Measurements from ENCODE around the gene METRN.
"Not testable (repeated sequence)": the region's sequence is repeated elsewhere in the genome, so short reads cannot be mapped to it uniquely, and the experiment has no call there.

METRN gene

DNA sequence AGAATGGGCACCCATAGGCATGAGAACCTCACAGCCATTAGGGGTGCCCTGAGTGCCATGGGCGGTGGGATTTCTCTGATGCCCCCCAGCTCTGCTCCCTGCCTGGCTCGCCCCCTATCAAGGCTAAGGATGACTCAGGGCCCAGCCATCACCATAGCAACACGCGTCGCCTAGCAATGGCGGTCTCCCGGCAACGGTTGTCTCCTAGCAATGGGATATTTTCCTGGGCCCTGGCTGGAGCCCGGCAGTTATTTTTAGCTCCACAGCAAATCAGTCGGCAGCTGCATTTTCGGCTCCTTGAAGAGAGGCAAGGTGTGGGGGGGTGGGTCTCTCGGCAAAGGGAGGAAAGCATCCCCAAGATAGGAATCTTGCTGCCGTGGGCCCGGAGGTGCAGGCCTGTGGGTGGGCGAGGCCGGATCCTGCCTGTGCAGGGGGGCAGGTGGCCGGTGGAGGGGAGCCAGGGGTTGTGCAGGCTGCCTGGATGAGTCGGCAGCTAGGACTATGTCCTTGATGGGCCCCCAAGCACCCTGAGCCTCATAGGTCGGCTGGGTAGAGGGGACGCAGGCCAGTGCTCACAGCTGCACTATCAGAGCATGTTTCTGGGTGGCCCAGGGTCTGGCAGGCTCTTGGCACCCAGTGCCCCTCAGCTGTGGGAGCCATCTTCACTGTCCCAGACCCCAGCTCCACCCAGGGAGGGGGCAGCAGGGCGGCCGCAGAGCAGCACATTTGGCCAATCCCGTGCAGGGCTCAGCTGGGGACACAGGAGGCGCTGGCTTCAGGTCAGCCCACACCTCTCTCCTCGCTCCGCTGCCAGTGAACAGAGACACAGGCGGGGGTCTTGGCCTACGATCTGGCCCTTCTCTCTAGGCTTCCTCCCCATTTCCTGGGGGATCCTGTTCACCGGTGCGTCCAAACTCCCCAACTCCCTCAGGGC, 5.1 kb upstream of the METRN start:
- DNase-seq (ENCODE audit: low read depth), result no peak

DNA sequence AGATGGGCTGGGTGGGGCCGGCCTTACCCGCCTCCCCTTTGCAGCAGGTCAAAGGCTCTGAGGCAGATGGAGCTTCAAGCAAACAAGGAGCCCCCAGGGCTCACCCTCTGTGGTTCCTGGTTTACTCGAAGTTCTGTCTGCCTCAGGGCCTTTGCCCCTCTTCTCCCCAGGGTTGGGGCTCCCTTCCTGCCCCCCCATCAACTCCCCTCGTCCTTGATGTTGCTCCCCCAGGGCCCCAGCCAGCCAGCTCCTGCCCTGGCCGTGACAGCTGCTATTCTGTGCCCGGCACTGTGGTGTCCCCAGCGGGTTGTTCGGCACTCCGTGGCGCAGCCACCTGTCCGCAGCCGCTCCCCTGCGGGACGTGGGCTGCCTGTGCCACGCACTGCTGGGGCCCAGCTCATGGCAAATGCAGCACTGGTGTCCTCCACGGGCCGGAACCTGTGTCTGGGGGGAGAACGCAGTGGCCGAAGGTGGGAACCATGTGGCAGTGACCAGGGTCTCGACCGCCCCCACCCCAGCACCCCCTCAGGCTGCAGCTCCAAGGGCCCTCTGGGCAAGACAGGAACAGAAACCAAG, 4.3 kb upstream of the METRN start:
- DNase-seq (ENCODE audit: low read depth), result no peak

DNA sequence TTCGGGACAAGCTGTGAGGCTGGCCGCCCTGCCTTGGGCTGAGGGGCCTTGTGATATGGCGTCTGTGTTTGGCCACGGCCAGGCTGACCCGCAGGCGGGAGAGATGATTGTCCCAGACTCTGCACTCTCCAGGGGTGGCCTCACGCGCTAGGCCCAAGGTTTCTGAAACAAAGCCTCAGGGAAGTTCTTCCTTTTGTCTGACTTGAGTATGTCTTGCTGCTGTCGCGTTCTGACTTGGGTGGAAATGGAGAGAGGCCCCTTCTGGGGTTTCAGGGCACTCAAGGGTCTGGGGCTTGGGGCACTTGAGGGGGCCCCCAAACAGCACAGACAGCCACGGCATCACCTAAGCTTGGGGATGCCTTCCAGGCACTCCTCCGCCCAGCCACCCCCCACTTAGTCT, 3.8 kb upstream of the METRN start:
- DNase-seq (ENCODE audit: low read depth), result no peak

- peak; percentile 69 for DNase-seq (ENCODE audit: low read depth)
These were observed 3.2 kb upstream of the METRN start for GRCh38 chr16:711548-712320.

DNA sequence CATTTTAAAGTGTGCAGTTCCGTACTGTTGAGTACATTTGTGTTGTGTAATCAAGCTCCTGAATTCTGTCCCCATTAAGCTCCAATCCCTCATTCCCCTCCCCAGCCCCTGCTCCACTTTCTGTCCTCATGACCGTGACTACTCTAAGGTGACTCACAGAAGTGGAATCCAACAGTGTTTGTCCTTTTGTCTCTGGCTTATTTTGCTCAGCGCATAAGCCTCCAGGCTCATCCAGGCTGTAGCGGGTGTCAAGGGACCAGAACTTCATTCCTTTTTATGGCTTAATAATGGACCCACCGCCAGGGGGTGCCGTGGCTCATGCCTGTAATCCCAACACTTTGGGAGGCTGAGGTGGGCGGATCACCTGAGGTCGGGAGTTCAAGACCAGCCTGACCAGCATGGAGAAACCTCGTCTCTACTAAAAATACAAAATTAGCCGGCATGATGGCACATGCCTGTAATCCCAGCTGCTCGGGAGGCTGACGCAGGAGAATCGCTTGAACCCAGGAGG, 2.1 kb upstream of the METRN start:
- not testable (repeated sequence) for DNase-seq (ENCODE audit: low read depth)

- DNase-seq (ENCODE audit: low read depth), result no peak
These were observed 839 bp upstream of the METRN start for GRCh38 chr16:714079-714478.

GRCh38 chr16:715477-716199, 720 bp downstream of the METRN start:
- no peak for DNase-seq (ENCODE audit: low read depth)

- DNase-seq (ENCODE audit: low read depth), result no peak
These were observed 1.3 kb downstream of the METRN start for GRCh38 chr16:716200-716568.

DNA sequence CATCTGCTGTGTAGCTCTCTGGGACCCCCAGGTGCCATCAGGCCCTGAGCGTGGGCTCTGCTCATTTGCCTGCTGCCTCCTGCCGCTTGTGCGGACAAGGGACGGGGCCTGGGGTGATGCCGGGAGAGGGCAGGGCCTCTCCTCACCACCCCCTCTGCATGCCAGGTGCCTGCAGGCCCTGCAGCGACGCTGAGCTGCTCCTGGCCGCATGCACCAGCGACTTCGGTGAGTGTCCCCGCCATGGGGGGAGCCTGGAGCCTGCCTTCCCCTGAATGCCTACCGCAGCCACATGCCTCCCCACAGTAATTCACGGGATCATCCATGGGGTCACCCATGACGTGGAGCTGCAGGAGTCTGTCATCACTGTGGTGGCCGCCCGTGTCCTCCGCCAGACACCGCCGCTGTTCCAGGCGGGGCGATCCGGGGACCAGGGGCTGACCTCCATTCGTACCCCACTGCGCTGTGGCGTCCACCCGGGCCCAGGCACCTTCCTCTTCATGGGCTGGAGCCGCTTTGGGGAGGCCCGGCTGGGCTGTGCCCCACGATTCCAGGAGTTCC, 1.9 kb downstream of the METRN start:
- DNase-seq (ENCODE audit: low read depth), result no peak

GRCh38 chr16:717450-718245, 2.7 kb downstream of the METRN start:
- DNase-seq (ENCODE audit: low read depth), result no peak

GRCh38 chr16:718389-718788, 3.5 kb downstream of the METRN start:
- DNase-seq (ENCODE audit: low read depth), result no peak

GRCh38 chr16:718922-719321, 4.0 kb downstream of the METRN start:
- DNase-seq (ENCODE audit: low read depth), result no peak

DNA sequence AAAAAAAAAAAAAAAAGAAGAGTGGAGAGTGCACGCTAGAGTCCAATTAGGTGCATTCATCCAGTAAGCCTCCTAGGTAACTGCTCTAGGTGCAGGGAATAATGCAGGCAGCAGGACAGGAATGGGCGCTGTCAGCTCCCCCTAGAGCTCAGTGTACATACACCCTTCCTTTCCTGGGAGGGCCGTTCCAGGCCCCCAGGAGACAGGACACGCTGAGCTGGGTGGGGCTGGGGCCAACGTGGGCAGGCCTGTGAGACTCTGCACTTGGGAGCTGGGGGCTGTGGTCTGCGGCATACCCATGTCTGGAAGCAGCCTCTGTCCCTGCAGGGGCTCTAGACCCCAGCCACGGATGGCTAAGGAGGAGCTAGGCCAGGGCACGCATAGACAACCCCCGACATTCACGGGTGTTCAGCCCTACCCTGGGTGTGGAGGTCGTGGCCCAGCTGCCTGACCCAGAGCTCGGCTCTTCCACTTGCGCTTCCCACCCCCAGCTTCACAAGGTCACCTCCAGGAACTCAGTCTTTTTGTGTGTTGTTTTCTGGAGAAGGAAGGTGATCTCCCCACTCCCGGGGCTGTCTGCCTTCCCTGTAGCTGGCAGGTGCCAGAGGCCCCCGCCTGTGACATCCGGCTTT, 5.0 kb downstream of the METRN start:
- DNase-seq (ENCODE audit: low read depth), result no peak

DNA sequence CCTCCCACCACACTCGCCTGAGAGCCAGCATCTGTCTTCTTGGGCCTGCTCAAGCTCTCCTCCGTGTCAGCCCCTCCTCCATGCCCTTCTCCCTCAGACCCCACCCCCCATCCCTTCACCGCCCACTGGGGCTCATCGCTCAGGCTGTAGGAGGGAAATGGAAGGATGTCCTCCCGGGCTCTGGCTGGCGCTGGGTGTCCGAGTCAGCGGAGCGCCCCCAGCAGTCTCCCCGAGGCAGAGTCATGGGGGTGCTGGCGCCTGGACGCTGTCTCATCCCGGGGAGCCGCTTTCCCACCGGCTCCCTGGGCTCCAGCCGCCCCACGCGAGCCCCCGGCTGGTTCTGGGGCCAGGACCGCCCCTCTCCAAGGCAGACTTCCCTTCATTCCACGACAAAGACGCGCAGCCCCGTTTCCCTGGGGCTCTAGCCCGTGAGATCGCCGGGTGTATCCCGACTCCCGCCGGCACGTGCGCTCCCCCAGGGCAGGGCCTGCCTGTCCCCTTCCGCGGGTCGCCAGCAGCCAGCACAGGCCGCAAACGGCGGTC, 5.6 kb downstream of the METRN start:
- no peak for DNase-seq (ENCODE audit: low read depth)

GRCh38 chr16:720990-721764, 6.3 kb downstream of the METRN start, which contains the start of gene ANTKMT:
TSS of gene ANTKMT (plus strand) at chr16:721146. CDS start at chr16:721275, 129 bp downstream.
- peak; percentile 67 for DNase-seq (ENCODE audit: low read depth)

- DNase-seq (ENCODE audit: low read depth), result no peak
These were observed 7.0 kb downstream of the METRN start for GRCh38 chr16:721765-722540.

- DNase-seq (ENCODE audit: low read depth), result no peak
These were observed 8.1 kb downstream of the METRN start for GRCh38 chr16:722835-723633.

Measured in stimulated activated CD8-positive, alpha-beta memory T cell treated with anti-CD3 and anti-CD28 coated beads, Interleukin-12 subunit alpha, Interleukin-12 subunit beta, amount 100 ng/mL, for 4 hours (primary cell).